Gastroesophageal sphincter (tissue), 4 donors: ENCODE results near the gene FNDC3B. TPM values are rescaled to one million over a fixed set of nuclear protein-coding genes. Genes with fewer than 3 reads are reported as not detected.

Experiments used
- ATAC-seq: fragments of 150-250 bp; one replicate; pipeline ENCODE4 v1.9.1; 2016; ENCODE audit warnings: mild to moderate bottlenecking, moderate library complexity
- H3K27ac ChIP-seq, 4 donors: fragments of 200-600 bp; sonication (generic) in 3 of 4; 1 replicate in 3 of 4; 2 replicates in 1 of 4; pipeline ENCODE4 v1.5.1; 2016 to 2019
- H3K27me3 ChIP-seq: fragments of 200-600 bp; sonication (generic); one replicate; pipeline ENCODE4 v1.5.1; 2019
- H3K36me3 ChIP-seq, 2 donors: fragments of 200-600 bp; sonication (generic); one replicate each; pipeline ENCODE4 v1.5.1; 2019; ENCODE audit warnings: control low read depth in 1 of 2
- H3K4me1 ChIP-seq, 3 donors: fragments of 200-600 bp; sonication (generic); 1 replicate in 2 of 3; 2 replicates in 1 of 3; pipeline ENCODE4 v1.5.1; 2016 to 2019; ENCODE audit warnings: control low read depth in 2 of 3
- H3K4me3 ChIP-seq, 2 donors: fragments of 200-600 bp; sonication (generic); one replicate each; pipeline ENCODE4 v1.5.1; 2019; ENCODE audit warnings: mild to moderate bottlenecking in 1 of 2, moderate library complexity in 1 of 2
- H3K9me3 ChIP-seq, 3 donors: fragments of 200-600 bp; sonication (generic); one replicate each; pipeline ENCODE4 v1.5.1; 2017 to 2019; ENCODE audit warnings: control low read depth in 2 of 3
- EP300 ChIP-seq: sonication (generic); formaldehyde crosslinking; IDR thresholded peaks from one replicate; pipeline ENCODE4 v1.6.1; 2017; ENCODE audit warnings: antibody characterized with exemption, mild to moderate bottlenecking
- POLR2A ChIP-seq, 2 donors: fragments of 450-650 bp; IDR thresholded peaks; one replicate each; pipeline ENCODE4 v1.6.1; 2017; ENCODE audit warnings: antibody characterized with exemption in 2 of 2, mild to moderate bottlenecking in 2 of 2, moderate library complexity in 1 of 2
- POLR2AphosphoS5 ChIP-seq: sonication (generic); formaldehyde crosslinking; IDR thresholded peaks from one replicate; pipeline ENCODE4 v1.6.1; 2017; ENCODE audit warnings: antibody characterized with exemption
- whole genome bisulfite sequencing, 2 donors: methylation state at CpG; one replicate each; pipeline ENCODE4 v1.1.5; 2018; ENCODE audit warnings: low coverage in 1 of 2; 5-methylcytosine and 5-hydroxymethylcytosine counted together
- total RNA-seq, 4 donors: library from RNA; depleted of rRNA; stranded (reverse); fragments of >200 nt; gene quantifications; one replicate each; pipeline ENCODE4 v1.1.0, GENCODE V29; 2016
- TF ChIP-seq, protein P1 (sequence below), 4 experiments: fragments of 200-600 bp in 2 of 4; fragments of 450-650 bp in 2 of 4; sonication (generic) in 1 of 4; IDR thresholded peaks; one replicate each; pipeline ENCODE4 v1.5.1; 2017 to 2019; ENCODE audit warnings: antibody characterized with exemption in 4 of 4, mild to moderate bottlenecking in 2 of 4, moderate library complexity in 2 of 4

FNDC3B gene
- total RNA-seq, 4 donors from 2014 or later, result 53.1 to 97.2 (median 70.8) TPM

GRCh38 chr3:172333692-172334457, 294.5 kb downstream of the FNDC3B start:
- 88 to 89% methylated on average over 6 to 7 of the region's 7 CpGs for WGBS, 2 donors
- Histone ChIP-seq H3K9me3 (no peaks in the 10 kb centered on the region), H3K27ac (no peak overlapping the region), H3K27me3 (no peaks in the 10 kb centered on the region), H3K36me3 (peaks cover 0 to 86% of the 10 kb centered on the region in 2 donors), H3K4me3 (no peak overlapping the region), H3K4me1 (peaks cover 0 to 15% (median 0%) of the 10 kb centered on the region in 3 donors)
- no peak for ATAC-seq
- TF ChIP-seq POLR2AphosphoS5 (no peak), POLR2A (IDR thresholded peaks at IDR 0.05) (no peak), EP300 (no peak)
- TF ChIP-seq, protein P1, sequence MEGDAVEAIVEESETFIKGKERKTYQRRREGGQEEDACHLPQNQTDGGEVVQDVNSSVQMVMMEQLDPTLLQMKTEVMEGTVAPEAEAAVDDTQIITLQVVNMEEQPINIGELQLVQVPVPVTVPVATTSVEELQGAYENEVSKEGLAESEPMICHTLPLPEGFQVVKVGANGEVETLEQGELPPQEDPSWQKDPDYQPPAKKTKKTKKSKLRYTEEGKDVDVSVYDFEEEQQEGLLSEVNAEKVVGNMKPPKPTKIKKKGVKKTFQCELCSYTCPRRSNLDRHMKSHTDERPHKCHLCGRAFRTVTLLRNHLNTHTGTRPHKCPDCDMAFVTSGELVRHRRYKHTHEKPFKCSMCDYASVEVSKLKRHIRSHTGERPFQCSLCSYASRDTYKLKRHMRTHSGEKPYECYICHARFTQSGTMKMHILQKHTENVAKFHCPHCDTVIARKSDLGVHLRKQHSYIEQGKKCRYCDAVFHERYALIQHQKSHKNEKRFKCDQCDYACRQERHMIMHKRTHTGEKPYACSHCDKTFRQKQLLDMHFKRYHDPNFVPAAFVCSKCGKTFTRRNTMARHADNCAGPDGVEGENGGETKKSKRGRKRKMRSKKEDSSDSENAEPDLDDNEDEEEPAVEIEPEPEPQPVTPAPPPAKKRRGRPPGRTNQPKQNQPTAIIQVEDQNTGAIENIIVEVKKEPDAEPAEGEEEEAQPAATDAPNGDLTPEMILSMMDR (IDR thresholded peaks at IDR 0.05), result no peak

DNA sequence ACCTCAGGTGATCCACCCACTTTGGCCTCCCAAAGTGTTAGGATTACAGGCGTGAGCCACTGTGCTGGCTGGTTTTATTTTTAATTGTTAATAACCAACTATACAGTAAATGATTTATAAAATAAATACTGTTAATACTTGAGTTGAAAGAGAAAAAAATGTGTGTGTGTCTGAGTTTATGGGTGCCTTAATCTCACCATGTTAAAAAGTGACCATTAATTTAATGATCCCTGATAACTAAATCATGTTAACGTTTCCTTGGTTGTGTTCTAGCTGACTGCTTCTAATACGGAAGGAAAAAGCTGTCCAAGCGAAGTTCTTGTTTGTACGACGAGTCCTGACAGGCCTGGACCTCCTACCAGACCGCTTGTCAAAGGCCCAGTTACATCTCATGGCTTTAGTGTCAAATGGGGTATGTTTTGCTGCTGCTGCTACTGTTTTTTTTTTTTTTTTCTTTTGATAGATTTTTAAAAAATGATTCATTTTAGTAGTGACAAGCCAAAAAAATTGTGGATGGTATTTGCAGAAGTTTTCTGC, 295.4 kb downstream of the FNDC3B start:
- WGBS, 2 donors, result 92 to 97% methylated on average over 6 to 7 of the region's 7 CpGs

GRCh38 chr3:172339892-172340291, 300.5 kb downstream of the FNDC3B start:
- no peak overlapping the region for H3K27ac ChIP-seq
- ATAC-seq, result no peak
- no peaks in the 10 kb centered on the region for H3K4me1 ChIP-seq
- peaks cover 3 to 92% of the 10 kb centered on the region in 2 donors for H3K36me3 ChIP-seq
- no peak overlapping the region for H3K4me3 ChIP-seq
- no peaks in the 10 kb centered on the region for H3K27me3 ChIP-seq
- TF ChIP-seq EP300 (no peak), POLR2A (IDR thresholded peaks at IDR 0.05) (no peak), POLR2AphosphoS5 (no peak)
- TF ChIP-seq, protein P1 (IDR thresholded peaks at IDR 0.05), result no peak
- no peaks in the 10 kb centered on the region for H3K9me3 ChIP-seq
- WGBS, 2 donors, result 88 to 91% methylated on average over 6 to 7 of the region's 8 CpGs

More for the DNA sequence above, 295.4 kb downstream of the FNDC3B start:
- H3K4me1 ChIP-seq, result peaks cover 0 to 15% (median 0%) of the 10 kb centered on the region in 3 donors
- no peaks in the 10 kb centered on the region for H3K27me3 ChIP-seq
- no peak overlapping the region for H3K4me3 ChIP-seq
- H3K9me3 ChIP-seq, result no peaks in the 10 kb centered on the region
- H3K27ac ChIP-seq, result no peak overlapping the region
- no peak for ATAC-seq
- H3K36me3 ChIP-seq, result peaks cover 0 to 86% of the 10 kb centered on the region in 2 donors
- TF ChIP-seq, protein P1 (IDR thresholded peaks at IDR 0.05), result no peak
- TF ChIP-seq EP300 (no peak), POLR2AphosphoS5 (no peak), POLR2A (IDR thresholded peaks at IDR 0.05) (no peak)

GRCh38 chr3:172340583-172340982, 301.2 kb downstream of the FNDC3B start:
- TF ChIP-seq POLR2A (IDR thresholded peaks at IDR 0.05) (no peak), POLR2AphosphoS5 (no peak), EP300 (no peak)
- TF ChIP-seq, protein P1 (IDR thresholded peaks at IDR 0.05), result no peak
- no peak overlapping the region for H3K4me3 ChIP-seq
- no peaks in the 10 kb centered on the region for H3K27me3 ChIP-seq
- ATAC-seq, result no peak
- WGBS, 2 donors, result 43 to 80% methylated on average over 1 of the region's 5 CpGs
- H3K27ac ChIP-seq, result no peak overlapping the region
- H3K4me1 ChIP-seq, result no peaks in the 10 kb centered on the region
- H3K36me3 ChIP-seq, result peaks cover 5 to 92% of the 10 kb centered on the region in 2 donors
- H3K9me3 ChIP-seq, result no peaks in the 10 kb centered on the region
